Measurements from ENCODE around the gene COX18. TPM values are rescaled to one million over a fixed set of nuclear protein-coding genes. Genes with fewer than 3 reads are reported as not detected.

Gene COX18
- total and polyA plus RNA-seq, 2 experiments from 2014 or later = 9.6 to 44.7 TPM

- no peak for ATAC-seq
- H3K27me3 ChIP-seq (ENCODE audit: insufficient read depth) = no peaks in the 10 kb centered on the region
These were observed 57.9 kb downstream of the COX18 start for GRCh38 chr4:73011629-73011985.

GRCh38 chr4:73010789-73011628, 58.5 kb downstream of the COX18 start:
- Mint-ChIP-seq H3K9me3 (peaks cover 19% of the 10 kb centered on the region), H3K4me1 (no peaks in the 10 kb centered on the region), H3K4me3 (no peak overlapping the region), H3K27ac (no peak overlapping the region), H3K36me3 (ENCODE audit: low read depth) (peaks cover 7% of the 10 kb centered on the region; the same call in 1 of the 3 replicates), H3K27me3 (ENCODE audit: insufficient read depth, low read depth, poor library complexity) (no peaks in the 10 kb centered on the region)
- Histone ChIP-seq H3K4me1 (ENCODE audit: insufficient read depth) (no peaks in the 10 kb centered on the region), H3K27ac (ENCODE audit: low read depth) (no peak overlapping the region), H4K20me1 (replicated peaks; ENCODE audit: insufficient read depth) (no peaks in the 10 kb centered on the region), H3K4me3 (no peak overlapping the region), H3K27me3 (ENCODE audit: insufficient read depth) (no peaks in the 10 kb centered on the region), H3K4me2 (no peak overlapping the region), H3K36me3 (ENCODE audit: insufficient read depth) (no peaks in the 10 kb centered on the region; the same call in 1 of the 2 replicates), H3F3A (replicated peaks; ENCODE audit: low read depth) (no peaks in the 10 kb centered on the region), H3K79me2 (replicated peaks; ENCODE audit: insufficient read depth) (no peaks in the 10 kb centered on the region), H3K9me2 (ENCODE audit: insufficient read depth) (peaks cover 13% of the 10 kb centered on the region; the same call in 1 of the 2 replicates), H2AFZ (no peak overlapping the region)
- ATAC-seq (no peak), DNase-seq (ENCODE audit: low spot score) (no peak)
- no peak for TF ChIP-seq CREB1 (CRISPR knock-in tag; IDR thresholded peaks at IDR 0.05; ENCODE audit: low read depth)

More at GRCh38 chr4:73011629-73011985, 57.9 kb downstream of the COX18 start:
- Histone ChIP-seq H3K4me3 (no peak overlapping the region), H3K4me2 (no peak overlapping the region), H3K79me2 (replicated peaks; ENCODE audit: insufficient read depth) (no peaks in the 10 kb centered on the region), H3F3A (replicated peaks; ENCODE audit: low read depth) (no peaks in the 10 kb centered on the region), H4K20me1 (replicated peaks; ENCODE audit: insufficient read depth) (no peaks in the 10 kb centered on the region), H3K4me1 (ENCODE audit: insufficient read depth) (no peaks in the 10 kb centered on the region), H3K9me2 (ENCODE audit: insufficient read depth) (peaks cover 13% of the 10 kb centered on the region; the same call in 1 of the 2 replicates), H3K27ac (ENCODE audit: low read depth) (no peak overlapping the region), H3K36me3 (ENCODE audit: insufficient read depth) (no peaks in the 10 kb centered on the region; the same call in 1 of the 2 replicates), H2AFZ (no peak overlapping the region)
- H3K27ac Mint-ChIP-seq = no peak overlapping the region
- H3K27me3 Mint-ChIP-seq (ENCODE audit: insufficient read depth, low read depth, poor library complexity) = no peaks in the 10 kb centered on the region
- no peaks in the 10 kb centered on the region for H3K4me1 Mint-ChIP-seq
- H3K9me3 Mint-ChIP-seq = peaks cover 19% of the 10 kb centered on the region
- H3K36me3 Mint-ChIP-seq (ENCODE audit: low read depth) = peaks cover 7% of the 10 kb centered on the region; the same call in 1 of the 3 replicates
- no peak overlapping the region for H3K4me3 Mint-ChIP-seq
- DNase-seq (ENCODE audit: low spot score) = no peak
- no peak for TF ChIP-seq JUNB (IDR thresholded peaks at IDR 0.05; ENCODE audit: unreplicated experiment)

GRCh38 chr4:73007526-73008100, 61.9 kb downstream of the COX18 start:
- TF ChIP-seq JUNB (IDR thresholded peaks at IDR 0.05; ENCODE audit: unreplicated experiment) (no peak), ETS1 (IDR thresholded peaks at IDR 0.05) (no peak), EZH2phosphoT487 (IDR thresholded peaks at IDR 0.05; ENCODE audit: unreplicated experiment) (no peak), ZNF462 (CRISPR knock-in tag; IDR thresholded peaks at IDR 0.05) (no peak)
- no peak overlapping the region for H3K27ac Mint-ChIP-seq
- H4K20me1 ChIP-seq (replicated peaks; ENCODE audit: insufficient read depth) = no peaks in the 10 kb centered on the region
- no peaks in the 10 kb centered on the region for H3K79me2 ChIP-seq (replicated peaks; ENCODE audit: insufficient read depth)
- no peak overlapping the region for H3K4me3 ChIP-seq
- H3K4me2 ChIP-seq = no peak overlapping the region
- no peaks in the 10 kb centered on the region for H3K27me3 Mint-ChIP-seq (ENCODE audit: insufficient read depth, low read depth, poor library complexity)
- no peaks in the 10 kb centered on the region; the same call in 1 of the 2 replicates for H3K36me3 ChIP-seq (ENCODE audit: insufficient read depth)
- peaks cover 13% of the 10 kb centered on the region for H3K9me3 Mint-ChIP-seq
- no peak overlapping the region for H3K27ac ChIP-seq (ENCODE audit: low read depth)
- H2AFZ ChIP-seq = no peak overlapping the region
- peaks cover 13% of the 10 kb centered on the region; the same call in 1 of the 2 replicates for H3K9me2 ChIP-seq (ENCODE audit: insufficient read depth)
- no peak overlapping the region for H3K4me3 Mint-ChIP-seq
- DNase-seq (ENCODE audit: low spot score) (no peak), ATAC-seq (no peak)
- no peaks in the 10 kb centered on the region for H3K27me3 ChIP-seq (ENCODE audit: insufficient read depth)
- H3F3A ChIP-seq (replicated peaks; ENCODE audit: low read depth) = no peaks in the 10 kb centered on the region
- H3K4me1 Mint-ChIP-seq = no peaks in the 10 kb centered on the region
- peaks cover 3% of the 10 kb centered on the region; the same call in 1 of the 3 replicates for H3K36me3 Mint-ChIP-seq (ENCODE audit: low read depth)
- no peaks in the 10 kb centered on the region for H3K4me1 ChIP-seq (ENCODE audit: insufficient read depth)
